Stimulated activated CD4-positive, alpha-beta T cell treated with anti-CD3 and anti-CD28 coated beads, TNF-alpha, amount 100 ng/mL, for 48 hours (primary cell): ENCODE measurements around the gene PDE4B.

Experiments used
- DNase-seq, 3 donors: peaks; one replicate each; pipeline ENCODE4 v3.0.0-alpha.2; 2020; ENCODE audit warnings: low read depth in 3 of 3

Gene PDE4B

DNA sequence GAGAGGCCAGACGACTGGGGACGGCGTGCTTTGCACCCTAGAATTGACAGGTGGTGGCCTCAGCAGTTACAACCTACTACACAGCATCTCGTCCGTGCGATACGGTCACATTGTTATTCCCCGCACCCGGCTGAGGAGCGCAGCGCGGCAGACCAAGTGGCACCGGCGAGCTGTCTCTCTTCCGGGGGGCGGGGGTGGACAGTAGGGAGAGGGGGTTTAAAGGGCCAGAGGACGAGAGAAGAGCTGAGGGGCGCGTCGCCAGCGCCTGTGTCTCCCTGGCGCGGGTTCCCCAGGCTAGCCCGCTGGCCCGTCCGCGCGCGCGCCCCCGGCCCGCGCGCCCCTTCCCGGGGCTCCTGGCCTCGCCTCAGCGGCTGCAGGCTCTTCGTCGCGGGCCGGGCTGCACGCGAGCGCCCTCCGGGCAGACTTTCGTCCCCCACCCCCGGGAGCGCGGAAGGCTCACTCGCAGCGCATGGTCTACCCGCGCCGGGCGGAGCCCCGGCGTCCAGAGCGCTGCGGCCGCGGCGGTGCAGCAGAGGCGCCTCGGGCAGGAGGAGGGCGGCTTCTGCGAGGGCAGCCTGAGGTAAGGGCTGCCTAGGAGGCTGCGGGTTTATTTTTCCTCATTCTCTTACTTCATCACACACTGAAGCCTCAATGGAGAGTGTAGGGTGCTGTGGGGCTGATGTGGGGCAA, at the start of gene PDE4B:
TSS of gene PDE4B (plus strand) at position 227 of the 690 bp plus-strand sequence.
- no peak for DNase-seq

- no peak for DNase-seq
Measured at GRCh38 chr1:65744731-65745130, 48.0 kb upstream of the PDE4B start.

DNA sequence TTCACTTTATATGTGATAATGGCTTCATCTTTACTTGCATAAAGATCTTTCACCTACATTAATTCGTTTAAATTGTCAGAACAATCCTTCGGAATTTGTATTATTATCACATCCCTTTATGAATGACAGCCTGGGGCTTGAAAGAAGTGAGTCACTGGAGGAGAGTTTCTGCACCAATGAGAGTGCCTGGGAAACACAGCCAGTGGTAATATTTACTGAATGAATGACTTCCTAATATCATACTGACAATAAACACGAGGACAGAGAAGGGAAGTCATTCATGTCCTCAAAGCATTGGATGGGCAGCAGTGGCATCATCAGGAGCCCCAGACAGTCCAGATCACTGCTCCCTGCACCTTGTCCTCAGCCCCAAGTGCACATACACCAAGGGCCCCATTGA, 40.7 kb upstream of the PDE4B start:
- no peak for DNase-seq

DNA sequence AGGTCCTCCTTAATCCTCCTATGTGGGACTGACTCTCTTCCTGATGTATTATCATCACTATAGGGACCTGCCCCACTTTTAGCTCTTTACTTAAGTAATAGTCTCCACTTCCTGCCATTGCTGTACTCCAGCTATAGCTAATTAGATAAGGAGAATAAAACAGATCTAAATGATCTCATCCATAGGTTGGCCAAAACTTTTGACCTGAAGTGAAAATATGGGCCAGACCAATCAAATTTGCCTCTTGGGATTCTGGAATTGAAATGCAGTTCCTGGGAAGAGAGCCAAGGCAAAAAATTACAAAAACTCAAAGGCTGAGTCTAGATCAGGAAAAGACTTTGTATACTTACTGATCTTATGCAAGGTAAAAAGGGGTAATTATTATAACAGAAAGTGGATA, 36.1 kb upstream of the PDE4B start:
- DNase-seq: no peak

DNA sequence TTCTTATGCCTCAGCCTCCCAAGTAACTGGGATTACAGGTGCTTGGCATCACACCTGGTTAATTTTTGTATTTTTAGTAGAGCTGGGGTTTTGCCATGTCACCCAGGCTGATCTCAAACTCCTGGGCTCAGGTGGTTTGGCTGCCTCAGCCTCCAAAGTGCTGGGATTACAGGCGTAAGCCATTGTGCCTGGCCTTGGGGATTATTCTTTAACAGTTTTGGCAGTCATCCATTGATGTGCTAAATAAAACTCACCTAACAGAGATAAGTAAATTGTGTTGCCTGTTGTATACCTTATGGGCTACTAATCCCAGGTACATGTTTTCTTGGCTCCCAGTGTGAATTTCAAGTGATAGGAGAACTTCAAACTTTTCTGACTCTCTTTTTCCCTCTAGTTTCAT, 35.2 kb upstream of the PDE4B start:
- DNase-seq: no peak

DNA sequence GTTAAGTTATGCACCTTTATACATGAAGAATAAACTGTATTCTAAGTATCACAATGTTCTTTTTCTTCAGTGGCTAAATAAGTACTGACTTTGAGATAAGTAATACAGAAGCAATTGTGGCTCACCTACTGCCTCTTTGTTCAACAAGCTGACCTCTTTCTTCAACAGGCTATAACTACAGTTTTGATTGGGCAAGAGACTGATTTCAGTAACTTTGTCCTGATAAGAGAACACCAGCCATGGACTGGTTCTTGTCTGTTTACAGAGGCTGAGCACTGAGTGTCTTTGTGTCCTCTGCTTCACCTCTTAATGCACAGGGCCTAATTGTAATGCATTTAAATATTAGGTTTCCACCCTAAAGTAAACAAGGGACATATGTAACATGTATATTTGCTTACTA, 34.6 kb upstream of the PDE4B start:
- no peak for DNase-seq

DNA sequence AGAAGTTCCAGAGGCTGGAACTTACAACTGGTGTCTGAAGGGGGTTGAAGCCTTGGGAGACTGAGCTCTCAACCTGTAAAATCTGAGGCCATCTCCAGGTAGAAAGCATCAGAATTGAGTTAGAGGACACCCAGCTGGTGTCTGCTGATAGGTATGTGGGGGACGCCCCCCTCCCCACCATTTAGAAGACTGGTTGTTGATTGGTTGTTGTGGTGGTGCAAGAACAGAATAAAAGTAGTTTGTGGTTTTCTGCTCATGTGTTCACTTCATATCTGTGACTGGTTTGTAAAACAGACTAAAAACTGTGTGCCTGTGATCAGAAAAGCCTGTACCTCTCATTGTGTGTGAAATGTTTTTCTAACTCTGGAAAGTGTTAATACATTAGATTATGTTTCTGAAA, 33.2 kb upstream of the PDE4B start:
- no peak for DNase-seq

GRCh38 chr1:65762081-65762862, 30.4 kb upstream of the PDE4B start:
- DNase-seq: no peak

DNA sequence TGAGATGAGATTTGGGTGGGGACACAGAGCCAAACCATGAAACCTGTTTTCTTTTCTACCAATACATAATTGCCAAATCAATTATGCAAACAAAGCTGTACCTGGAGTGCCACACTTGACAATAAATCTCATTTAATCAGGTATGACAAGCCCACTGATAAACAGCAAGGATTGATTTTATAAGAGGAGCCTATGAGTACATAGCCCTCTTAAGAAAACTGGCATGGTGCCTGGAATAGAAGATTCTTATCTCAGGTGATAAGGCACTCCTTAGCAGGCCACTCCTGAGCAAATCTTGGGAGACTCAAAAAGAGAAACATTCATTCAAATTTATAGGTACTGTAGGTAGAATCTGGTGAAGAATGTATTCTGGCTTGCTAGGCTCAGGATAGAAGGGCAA, 28.6 kb upstream of the PDE4B start:
- DNase-seq: no peak

DNA sequence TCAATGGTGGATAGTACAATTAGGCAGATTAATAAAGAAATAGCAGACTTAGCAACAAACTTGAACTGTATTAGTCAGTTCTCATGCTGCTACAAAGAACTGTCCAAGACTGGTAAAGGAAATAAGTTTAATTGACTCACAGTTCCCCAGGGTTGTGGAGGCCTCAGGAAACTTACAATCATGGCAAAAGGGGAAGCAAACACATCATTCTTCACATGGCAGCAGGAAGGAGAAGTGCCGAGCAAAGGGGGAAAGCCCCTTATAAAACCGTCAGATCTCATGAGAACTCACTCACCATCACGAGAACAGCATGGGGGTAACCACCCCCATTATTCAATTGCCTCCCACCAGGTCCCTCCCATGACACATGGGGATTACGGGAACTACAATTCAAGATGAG, 27.1 kb upstream of the PDE4B start:
- no peak for DNase-seq

DNA sequence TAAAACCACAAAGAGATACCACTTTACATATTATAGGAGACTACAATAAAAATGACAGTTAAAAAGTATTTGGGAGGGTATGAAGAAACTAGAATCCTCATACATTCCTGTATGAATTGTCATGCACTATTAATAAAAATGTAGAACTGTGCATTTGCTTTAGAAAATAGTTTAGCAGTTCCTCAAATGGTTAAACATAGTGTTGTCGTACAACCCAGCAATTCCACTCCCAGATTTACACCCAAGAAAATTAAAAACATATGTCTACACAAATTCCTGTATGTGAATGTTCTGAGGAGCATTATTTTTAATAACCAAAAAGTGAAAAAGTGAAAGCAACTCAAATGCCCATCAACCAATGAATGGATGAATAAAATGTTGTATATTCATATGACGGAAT, 23.1 kb upstream of the PDE4B start:
- no peak for DNase-seq

- no peak for DNase-seq
Measured at GRCh38 chr1:65772607-65773006, 20.1 kb upstream of the PDE4B start.

GRCh38 chr1:65773391-65774123, 19.1 kb upstream of the PDE4B start:
- no peak for DNase-seq

- DNase-seq: no peak
Measured at GRCh38 chr1:65788762-65789161, 3.9 kb upstream of the PDE4B start.

DNA sequence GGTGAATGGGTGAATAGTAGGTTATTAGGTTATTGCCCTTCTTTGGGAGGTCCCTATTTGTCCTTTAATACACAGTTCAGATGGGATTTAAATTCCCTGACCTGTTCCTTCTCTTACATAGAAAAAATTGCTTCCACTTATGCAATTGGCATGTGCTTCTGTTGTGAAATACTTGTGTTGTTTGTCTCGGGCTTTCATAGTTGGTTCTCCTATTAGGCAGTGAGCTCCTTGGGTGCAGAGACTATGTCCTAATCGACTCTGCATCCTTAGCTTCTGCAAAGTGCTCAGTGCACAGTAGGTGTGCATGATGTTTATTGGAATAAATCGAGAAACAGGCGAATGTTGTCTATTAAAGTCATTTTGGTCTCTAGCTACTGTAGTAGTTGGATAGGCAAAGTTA, 1.3 kb upstream of the PDE4B start:
- DNase-seq: no peak

- DNase-seq: no peak
Measured at GRCh38 chr1:65791801-65792668, 660 bp upstream of the PDE4B start.

- DNase-seq: no peak
Measured at GRCh38 chr1:65793359-65793732, 651 bp downstream of the PDE4B start.

DNA sequence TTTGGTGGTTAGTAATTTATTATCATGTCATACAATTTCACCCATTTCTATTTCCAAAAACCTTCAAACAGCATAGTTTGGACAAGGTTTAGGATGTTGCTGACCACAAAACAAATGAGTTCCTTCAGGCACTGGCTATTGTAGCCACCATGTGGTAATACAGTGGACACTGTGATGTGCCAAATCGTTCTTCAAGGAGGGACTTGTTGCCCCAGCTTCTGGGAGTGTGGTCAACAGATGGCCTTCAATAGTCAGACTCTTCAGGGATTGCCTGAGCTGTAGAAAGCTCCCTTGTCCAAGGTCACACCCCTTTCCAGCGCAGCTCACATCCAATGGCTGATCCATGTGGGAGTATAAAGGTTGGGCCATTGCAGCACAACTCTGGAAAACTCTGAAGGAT, 2.6 kb downstream of the PDE4B start:
- DNase-seq: no peak

DNA sequence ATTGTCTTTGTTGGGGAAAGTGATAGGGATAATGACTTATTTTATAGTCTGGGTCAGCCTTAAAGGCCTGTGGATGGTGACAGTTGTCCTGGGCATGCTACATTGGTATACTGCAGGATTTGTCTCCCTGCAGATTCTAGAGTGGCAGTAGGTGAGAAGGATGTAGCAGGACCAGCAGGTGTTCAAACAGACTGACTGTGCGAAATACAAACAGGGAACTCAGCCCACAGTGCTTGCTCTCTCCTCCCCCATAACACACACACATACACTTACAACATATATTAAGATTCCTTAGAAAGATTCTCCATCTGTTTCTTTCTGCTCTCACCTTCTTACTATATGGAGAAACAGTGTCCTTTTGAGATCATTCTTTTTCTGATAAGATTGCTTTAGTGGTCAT, 6.9 kb downstream of the PDE4B start:
- DNase-seq: no peak

- no peak for DNase-seq
Measured at GRCh38 chr1:65804584-65804983, 11.9 kb downstream of the PDE4B start.

DNA sequence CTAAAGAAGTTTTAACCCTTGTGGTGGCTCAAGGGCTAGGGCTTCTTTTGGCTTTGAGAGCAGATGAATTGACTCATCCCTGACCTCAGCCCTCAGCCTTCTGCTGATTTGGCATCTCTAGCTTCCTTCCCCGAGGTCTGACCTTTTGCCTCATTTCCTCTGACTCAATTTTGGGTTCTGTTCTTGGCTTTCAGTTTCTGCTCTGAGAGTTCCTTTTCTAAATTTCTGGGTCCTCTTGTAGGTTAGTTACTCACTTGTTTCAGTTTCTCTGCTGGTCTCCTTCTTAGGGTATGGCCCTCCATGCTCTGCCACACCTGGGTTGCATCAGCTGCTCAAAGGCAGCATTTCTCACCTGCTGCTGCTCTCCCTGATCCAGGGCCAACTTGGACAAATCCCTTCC, 19.4 kb downstream of the PDE4B start:
- peak; percentile 27 to 51 (median 38) for DNase-seq

GRCh38 chr1:65813956-65814355, 21.3 kb downstream of the PDE4B start:
- DNase-seq: no peak
